ENCODE measurements around the gene ME3.

ME3 gene

DNA sequence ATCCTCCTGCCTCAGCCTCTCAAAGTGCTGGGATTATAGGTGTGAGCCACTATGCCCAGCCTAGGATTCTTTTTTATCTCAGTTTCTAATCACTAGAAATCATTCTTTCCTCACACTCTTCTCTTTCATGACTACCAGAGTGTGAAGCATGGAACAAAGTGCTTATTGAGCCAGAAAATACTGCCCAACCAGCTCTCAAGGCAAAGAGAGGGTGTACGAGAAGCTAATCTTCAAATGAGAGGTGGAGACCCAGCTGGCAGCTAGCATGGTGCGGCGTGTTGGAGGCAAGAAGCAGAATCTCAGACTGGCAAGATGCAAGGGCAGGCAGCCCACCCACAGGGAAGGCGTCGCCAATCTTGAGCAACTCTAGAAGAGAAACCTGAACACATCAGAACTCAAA is 41.1 kb upstream of the ME3 start:
- Histone ChIP-seq H3K79me2 (ENCODE audit: insufficient read depth, low read depth) (no peaks in the 10 kb centered on the region), H3K9ac (no peak overlapping the region)

DNA sequence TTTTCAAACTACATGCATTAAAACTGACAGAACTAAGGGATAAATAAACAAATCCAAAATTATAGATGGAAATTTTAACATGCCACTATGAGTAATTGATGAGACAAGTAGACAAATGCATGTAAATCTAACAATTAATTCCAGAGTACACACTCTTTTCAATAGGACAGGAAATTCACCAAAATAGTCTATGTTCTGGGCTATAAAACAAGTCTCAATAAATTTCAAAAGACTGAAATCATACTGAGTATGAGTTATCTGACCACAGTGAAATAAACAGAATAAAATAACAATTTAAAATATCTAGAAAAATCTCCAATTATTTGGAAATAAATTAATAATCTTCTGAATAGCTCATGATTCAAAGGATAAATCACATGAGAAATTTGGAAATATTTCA is 38.5 kb upstream of the ME3 start:
- H3K9ac ChIP-seq = no peak overlapping the region
- no peak overlapping the region for H2AFZ ChIP-seq (ENCODE audit: low read depth)
- no peaks in the 10 kb centered on the region for H3K27me3 ChIP-seq (ENCODE audit: insufficient read depth, low read depth)
- H4K20me1 ChIP-seq (ENCODE audit: insufficient read depth) = no peaks in the 10 kb centered on the region
- H3K36me3 ChIP-seq (ENCODE audit: insufficient read depth) = no peaks in the 10 kb centered on the region
- TF ChIP-seq, protein P1, sequence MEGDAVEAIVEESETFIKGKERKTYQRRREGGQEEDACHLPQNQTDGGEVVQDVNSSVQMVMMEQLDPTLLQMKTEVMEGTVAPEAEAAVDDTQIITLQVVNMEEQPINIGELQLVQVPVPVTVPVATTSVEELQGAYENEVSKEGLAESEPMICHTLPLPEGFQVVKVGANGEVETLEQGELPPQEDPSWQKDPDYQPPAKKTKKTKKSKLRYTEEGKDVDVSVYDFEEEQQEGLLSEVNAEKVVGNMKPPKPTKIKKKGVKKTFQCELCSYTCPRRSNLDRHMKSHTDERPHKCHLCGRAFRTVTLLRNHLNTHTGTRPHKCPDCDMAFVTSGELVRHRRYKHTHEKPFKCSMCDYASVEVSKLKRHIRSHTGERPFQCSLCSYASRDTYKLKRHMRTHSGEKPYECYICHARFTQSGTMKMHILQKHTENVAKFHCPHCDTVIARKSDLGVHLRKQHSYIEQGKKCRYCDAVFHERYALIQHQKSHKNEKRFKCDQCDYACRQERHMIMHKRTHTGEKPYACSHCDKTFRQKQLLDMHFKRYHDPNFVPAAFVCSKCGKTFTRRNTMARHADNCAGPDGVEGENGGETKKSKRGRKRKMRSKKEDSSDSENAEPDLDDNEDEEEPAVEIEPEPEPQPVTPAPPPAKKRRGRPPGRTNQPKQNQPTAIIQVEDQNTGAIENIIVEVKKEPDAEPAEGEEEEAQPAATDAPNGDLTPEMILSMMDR (conservative IDR thresholded peaks at IDR 0.05; ENCODE audit: low read depth, low read length) = no peak
- H3K79me2 ChIP-seq (ENCODE audit: insufficient read depth, low read depth) = no peaks in the 10 kb centered on the region
- H3K4me2 ChIP-seq = no peak overlapping the region
- no peaks in the 10 kb centered on the region for H3K4me1 ChIP-seq (ENCODE audit: low read depth, poor library complexity, severe bottlenecking)
- H3K27ac ChIP-seq = no peak overlapping the region
- no peak overlapping the region for H3K4me3 ChIP-seq (IDR thresholded peaks at IDR 0.05; ENCODE audit: insufficient read depth, low read depth, low read length)

More for the DNA sequence above, 41.1 kb upstream of the ME3 start:
- TF ChIP-seq, protein P1 (conservative IDR thresholded peaks at IDR 0.05; ENCODE audit: low read depth, low read length) = no peak
- H2AFZ ChIP-seq (ENCODE audit: low read depth) = no peak overlapping the region
- H3K4me2 ChIP-seq = no peak overlapping the region
- H3K36me3 ChIP-seq (ENCODE audit: insufficient read depth) = no peaks in the 10 kb centered on the region
- H4K20me1 ChIP-seq (ENCODE audit: insufficient read depth) = no peaks in the 10 kb centered on the region
- H3K4me3 ChIP-seq (IDR thresholded peaks at IDR 0.05; ENCODE audit: insufficient read depth, low read depth, low read length) = no peak overlapping the region
- no peaks in the 10 kb centered on the region for H3K27me3 ChIP-seq (ENCODE audit: insufficient read depth, low read depth)
- no peak overlapping the region for H3K27ac ChIP-seq
- no peaks in the 10 kb centered on the region for H3K4me1 ChIP-seq (ENCODE audit: low read depth, poor library complexity, severe bottlenecking)

DNA sequence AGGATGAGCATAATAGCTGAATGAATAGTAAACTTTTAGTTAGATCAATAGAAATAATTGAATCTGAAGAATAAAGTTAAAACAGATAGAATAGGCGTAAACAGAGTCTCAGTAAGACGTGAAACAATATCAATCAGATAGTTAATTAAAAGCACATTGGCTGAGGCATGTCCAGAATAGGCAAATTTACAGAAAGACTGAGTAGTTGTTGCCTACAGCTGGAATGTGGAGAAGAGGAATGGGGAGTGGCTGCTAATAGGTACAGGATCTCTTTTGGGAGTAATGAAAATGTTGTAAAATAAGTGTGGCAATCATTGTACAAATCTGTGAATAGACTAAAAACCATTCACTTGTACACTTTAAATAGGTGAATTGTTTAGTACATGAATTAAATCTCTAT is 36.3 kb upstream of the ME3 start:
- H4K20me1 ChIP-seq (ENCODE audit: insufficient read depth) = no peaks in the 10 kb centered on the region
- no peaks in the 10 kb centered on the region for H3K36me3 ChIP-seq (ENCODE audit: insufficient read depth)
- no peaks in the 10 kb centered on the region for H3K27me3 ChIP-seq (ENCODE audit: insufficient read depth, low read depth)
- no peaks in the 10 kb centered on the region for H3K4me1 ChIP-seq (ENCODE audit: low read depth, poor library complexity, severe bottlenecking)
- no peak overlapping the region for H3K4me3 ChIP-seq (IDR thresholded peaks at IDR 0.05; ENCODE audit: insufficient read depth, low read depth, low read length)
- H3K4me2 ChIP-seq = no peak overlapping the region
- TF ChIP-seq, protein P1 (conservative IDR thresholded peaks at IDR 0.05; ENCODE audit: low read depth, low read length) = no peak
- H3K27ac ChIP-seq = no peak overlapping the region
- H3K9ac ChIP-seq = no peak overlapping the region
- no peak overlapping the region for H2AFZ ChIP-seq (ENCODE audit: low read depth)
- H3K79me2 ChIP-seq (ENCODE audit: insufficient read depth, low read depth) = no peaks in the 10 kb centered on the region

DNA sequence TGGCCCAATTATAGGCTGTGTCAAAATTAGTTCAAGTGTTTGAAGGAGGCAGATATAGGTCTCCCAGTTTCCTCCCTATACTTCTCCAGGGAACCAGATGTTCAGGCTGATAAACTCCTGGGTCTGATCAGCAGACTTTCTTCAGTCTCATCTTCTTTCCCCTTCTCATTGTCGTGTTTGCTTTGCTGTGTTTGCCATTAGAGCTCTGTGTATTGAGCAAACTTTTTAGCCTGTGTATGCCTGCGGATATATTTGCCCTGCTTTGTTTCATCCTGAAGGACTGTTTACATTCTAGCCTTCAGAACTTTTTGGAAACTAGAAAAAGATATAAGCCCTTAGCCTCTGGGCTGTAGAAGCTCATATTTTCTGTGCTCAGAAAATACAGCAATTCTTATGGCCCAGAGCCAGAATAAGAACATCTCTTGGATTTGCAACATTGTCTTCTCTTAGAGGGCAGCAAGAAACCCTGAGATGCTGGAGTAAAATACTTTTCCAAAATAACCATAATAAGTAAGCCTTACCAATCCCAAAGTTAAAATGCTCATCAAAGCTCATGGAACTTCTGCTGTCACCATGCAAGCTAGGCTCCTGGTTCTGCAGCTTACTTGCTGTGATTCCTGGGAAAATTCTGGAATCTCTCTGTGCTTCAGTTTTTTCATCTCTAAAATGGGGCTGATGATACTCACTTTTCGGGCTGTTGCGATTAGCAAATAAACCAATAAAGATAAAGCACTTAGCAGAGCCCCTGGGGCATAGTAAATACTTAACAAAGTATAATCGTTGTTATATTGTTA is 34.1 kb upstream of the ME3 start:
- Histone ChIP-seq H3K27ac (no peak overlapping the region), H4K20me1 (ENCODE audit: insufficient read depth) (no peaks in the 10 kb centered on the region), H3K27me3 (ENCODE audit: insufficient read depth, low read depth) (no peaks in the 10 kb centered on the region), H3K36me3 (ENCODE audit: insufficient read depth) (no peaks in the 10 kb centered on the region), H3K79me2 (ENCODE audit: insufficient read depth, low read depth) (no peaks in the 10 kb centered on the region), H3K4me2 (no peak overlapping the region), H3K9ac (no peak overlapping the region), H3K4me3 (IDR thresholded peaks at IDR 0.05; ENCODE audit: insufficient read depth, low read depth, low read length) (no peak overlapping the region), H3K4me1 (ENCODE audit: low read depth, poor library complexity, severe bottlenecking) (no peaks in the 10 kb centered on the region), H2AFZ (ENCODE audit: low read depth) (no peak overlapping the region)
- TF ChIP-seq, protein P1 (conservative IDR thresholded peaks at IDR 0.05; ENCODE audit: low read depth, low read length) = no peak
